Metanephros (tissue), 1 donor: ENCODE data around the gene FGF23. TPM values are rescaled to one million over a fixed set of nuclear protein-coding genes. Genes with fewer than 3 reads are reported as not detected.

Experiments
- total RNA-seq: library from RNA; depleted of rRNA; stranded (reverse); fragments of >200 nt; gene quantifications from one replicate; pipeline ENCODE4 v1.2.3, GENCODE V29; 2014

Gene FGF23
- 0.06 TPM for total RNA-seq

GRCh38 chr12:4379405-4379804, at the start of gene FGF23:
TSS of gene FGF23 (minus strand) at chr12:4379712. CDS start at chr12:4379582, 130 bp downstream.

GRCh38 chr12:4320853-4321701, 58.4 kb downstream of the FGF23 start, which contains the start of gene TIGAR:
TSS of gene TIGAR (plus strand) at chr12:4321213. CDS start at chr12:4321272, 59 bp downstream.

Other genes starting within 250 kb of the FGF23 start
- 111 TPM for gene CCND2, start 106.0 kb downstream of the FGF23 start, total RNA-seq
- gene TIGAR, start 58.5 kb downstream of the FGF23 start, total RNA-seq = 2.1 TPM
- gene FGF6, start 66.1 kb upstream of the FGF23 start, total RNA-seq = 1.3 TPM
- 8.7 TPM for gene RAD51AP1, start 159.2 kb upstream of the FGF23 start, total RNA-seq
- gene DYRK4, start 182.5 kb upstream of the FGF23 start, total RNA-seq = 26.7 TPM